CD4-positive, alpha-beta memory T cell (primary cell): Measurements from ENCODE around the gene POT1. TPM values are rescaled to one million over a fixed set of nuclear protein-coding genes. Genes with fewer than 3 reads are reported as not detected.
A peak's percentile ranks its signal among the peaks of the same experiment; 100 is the strongest.

ENCODE experiments used
- CTCF ChIA-PET: fragments of 350-600 bp; sonication (Branson Sonifier 250); formaldehyde crosslinking; loops from one replicate; lab custom pipeline; 2021; ENCODE audit warnings: inconsistent platforms; ENCODE audit not compliant: partially characterized antibody; lab: Charles Lee
- POLR2A ChIA-PET: fragments of 350-600 bp; sonication (Branson Sonifier 250); formaldehyde crosslinking; loops from one replicate; lab custom pipeline; 2021; ENCODE audit not compliant: partially characterized antibody; lab: Charles Lee
- DNase-seq, 5 donors: peaks; one replicate each; pipeline versions ENCODE4 v3.0.0 to v3.0.0-alpha.2; 2020 to 2022; ENCODE audit warnings: mixed read lengths in 1 of 5
- H3K27ac ChIP-seq: one replicate; pipeline ENCODE4 v1.7.0; 2013; ENCODE audit warnings: low read depth, low read length
- H3K27me3 ChIP-seq: 2 replicates; pipeline ENCODE4 v1.7.0; 2013; ENCODE audit warnings: mild to moderate bottlenecking, low read length, moderate library complexity; ENCODE audit not compliant: insufficient read depth
- H3K36me3 ChIP-seq: 2 replicates; pipeline ENCODE4 v1.7.0; 2013; ENCODE audit warnings: mild to moderate bottlenecking, low read length, moderate library complexity; ENCODE audit not compliant: insufficient read depth
- H3K4me1 ChIP-seq: 2 replicates; pipeline ENCODE4 v1.7.0; 2013; ENCODE audit warnings: mild to moderate bottlenecking, low read length, moderate library complexity; ENCODE audit not compliant: insufficient read depth
- H3K4me3 ChIP-seq, 2 donors: one replicate each; pipeline ENCODE4 v1.7.0; 2013; ENCODE audit warnings: low read length in 2 of 2, mild to moderate bottlenecking in 1 of 2
- H3K9me3 ChIP-seq, 2 donors: one replicate each; pipeline ENCODE4 v1.7.0; 2013; ENCODE audit warnings: low read length in 2 of 2, control low read depth in 1 of 2; ENCODE audit not compliant: control insufficient read depth in 1 of 2
- H3K27ac Mint-ChIP-seq, 7 donors: one replicate each; pipeline ENCODE4 v1.8.0; 2020 to 2021; ENCODE audit warnings: mixed read lengths in 7 of 7, mild to moderate bottlenecking in 6 of 7, inconsistent platforms in 3 of 7, moderate library complexity in 3 of 7
- H3K27me3 Mint-ChIP-seq, 2 donors: one replicate each; pipeline ENCODE4 v1.8.0; 2020 to 2021; ENCODE audit warnings: mixed read lengths in 2 of 2
- H3K36me3 Mint-ChIP-seq, 2 donors: one replicate each; pipeline ENCODE4 v1.8.0; 2020 to 2021; ENCODE audit warnings: mixed read lengths in 2 of 2, inconsistent platforms in 1 of 2, mild to moderate bottlenecking in 1 of 2
- H3K4me1 Mint-ChIP-seq, 4 donors: one replicate each; pipeline ENCODE4 v1.8.0; 2020 to 2021; ENCODE audit warnings: mixed read lengths in 4 of 4, mild to moderate bottlenecking in 1 of 4
- H3K4me3 Mint-ChIP-seq, 8 donors: one replicate each; pipeline ENCODE4 v1.8.0; 2020 to 2021; ENCODE audit warnings: mixed read lengths in 8 of 8, mild to moderate bottlenecking in 7 of 8, moderate library complexity in 6 of 8, inconsistent platforms in 3 of 8
- H3K9me3 Mint-ChIP-seq, 8 donors: one replicate each; pipeline ENCODE4 v1.8.0; 2020 to 2021; ENCODE audit warnings: mixed read lengths in 8 of 8, mild to moderate bottlenecking in 5 of 8, inconsistent platforms in 3 of 8, moderate library complexity in 1 of 8
- intact Hi-C: fragments of 100-400 bp; cut with micrococcal nuclease; formaldehyde crosslinking; loops from one replicate; pipeline ENCODE4 v1.15.1; 2023
- polyA plus RNA-seq, 2 donors: library from polyadenylated mRNA; unstranded; fragments of 300-500 nt; fragmentation: Illumina TruSeq; gene quantifications; one replicate each; pipeline ENCODE4 v1.2.3, GENCODE V29; 2021
- total RNA-seq, 2 experiments: library from RNA; stranded (reverse); gene quantifications; one replicate each; pipeline ENCODE4 v1.2.3, GENCODE V29; 2021

POT1 gene
- total and polyA plus RNA-seq, 4 experiments from 2014 or later: 16.2 to 24.1 (median 21.3) TPM

- H3K36me3 ChIP-seq: no peaks in the 10 kb centered on the region
- no peaks in the 10 kb centered on the region for H3K27me3 ChIP-seq
- no peaks in the 10 kb centered on the region for H3K9me3 ChIP-seq
- H3K4me1 Mint-ChIP-seq: peaks cover 1 to 4% (median 3%) of the 10 kb centered on the region in 4 donors
- H3K27ac ChIP-seq: no peak overlapping the region
- ChIA-PET CTCF (interaction anchor here (0.5 to 1.8 kb wide), 7 partner anchors 9 to 1233 kb away, joined by 3 to 10 read pairs (median 3); no protein-coding TSS in a partner anchor), POLR2A (no interaction called here)
- peak overlapping the region in 3 of 7 donors; percentile 22 to 50 (median 23) for H3K27ac Mint-ChIP-seq
- no peak for DNase-seq
- intact Hi-C loops: loop anchor here (2.0 to 5.0 kb wide), 2 partner anchors 1175 to 1363 kb away; no protein-coding TSS in a partner anchor
- no peaks in the 10 kb centered on the region for H3K27me3 Mint-ChIP-seq
- no peaks in the 10 kb centered on the region for H3K4me1 ChIP-seq
- no peak overlapping the region for H3K4me3 Mint-ChIP-seq
- H3K4me3 ChIP-seq: no peak overlapping the region
- H3K9me3 Mint-ChIP-seq: peaks cover 0 to 3% (median 0%) of the 10 kb centered on the region in 8 donors
- H3K36me3 Mint-ChIP-seq: peaks cover 24 to 33% of the 10 kb centered on the region in 2 donors
These were observed 71.9 kb downstream of the POT1 start for GRCh38 chr7:124857672-124858235.

- DNase-seq: peak in 4 of 5 donors; percentile 7 to 21 (median 16)
- Mint-ChIP-seq H3K4me1 (peaks cover 1 to 4% (median 3%) of the 10 kb centered on the region in 4 donors), H3K4me3 (no peak overlapping the region), H3K27me3 (no peaks in the 10 kb centered on the region), H3K9me3 (peaks cover 0 to 3% (median 0%) of the 10 kb centered on the region in 8 donors), H3K27ac (no peak overlapping the region), H3K36me3 (peaks cover 28 to 29% of the 10 kb centered on the region in 2 donors)
- ChIA-PET CTCF (interaction anchor here (1.8 kb wide), 1 partner anchor 10 kb away, joined by 7 read pairs; no protein-coding TSS in a partner anchor), POLR2A (no interaction called here)
- H3K27ac ChIP-seq: no peak overlapping the region
- H3K4me3 ChIP-seq: no peak overlapping the region
- H3K9me3 ChIP-seq: no peaks in the 10 kb centered on the region
- intact Hi-C loops: loop anchor here (2.0 to 5.0 kb wide), 2 partner anchors 1174 to 1362 kb away; no protein-coding TSS in a partner anchor
- no peaks in the 10 kb centered on the region for H3K27me3 ChIP-seq
- H3K36me3 ChIP-seq: no peaks in the 10 kb centered on the region
- H3K4me1 ChIP-seq: no peaks in the 10 kb centered on the region
These were observed 73.2 kb downstream of the POT1 start for GRCh38 chr7:124856299-124856888.

DNA sequence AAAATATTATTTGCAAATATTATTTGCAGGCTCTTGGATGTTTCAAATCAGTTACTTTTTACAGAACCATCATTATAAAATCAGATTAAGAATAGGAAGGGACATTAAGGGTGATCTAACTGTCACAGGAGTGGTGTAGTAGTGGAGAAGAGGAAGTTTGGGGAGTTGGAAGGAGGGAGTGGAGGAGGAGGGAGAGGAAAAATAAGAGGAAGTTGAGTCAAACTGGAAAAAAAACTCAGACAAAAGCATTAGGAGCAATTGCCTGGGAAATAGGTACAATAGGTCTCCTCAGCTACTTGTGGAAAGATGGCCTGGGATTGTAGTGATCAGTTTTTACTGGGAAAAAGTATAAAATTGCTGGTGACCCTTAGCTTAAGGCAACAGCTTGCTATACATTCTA lies 86.3 kb downstream of the POT1 start:
- Mint-ChIP-seq H3K27me3 (no peaks in the 10 kb centered on the region), H3K9me3 (no peaks in the 10 kb centered on the region), H3K36me3 (peaks cover 28 to 29% of the 10 kb centered on the region in 2 donors), H3K4me3 (no peak overlapping the region), H3K27ac (no peak overlapping the region), H3K4me1 (peaks cover 0 to 3% (median 1%) of the 10 kb centered on the region in 4 donors)
- no peaks in the 10 kb centered on the region for H3K9me3 ChIP-seq
- no peak overlapping the region for H3K27ac ChIP-seq
- ChIA-PET POLR2A (no interaction called here), CTCF (interaction anchor here (1.3 kb wide), 1 partner anchor 12 kb away, joined by 4 read pairs; no protein-coding TSS in a partner anchor)
- no peak overlapping the region for H3K4me3 ChIP-seq
- intact Hi-C loops: no loop called here
- DNase-seq: no peak
- no peaks in the 10 kb centered on the region for H3K36me3 ChIP-seq
- H3K4me1 ChIP-seq: no peaks in the 10 kb centered on the region
- H3K27me3 ChIP-seq: no peaks in the 10 kb centered on the region

- no peak overlapping the region for H3K4me3 Mint-ChIP-seq
These were observed 89.2 kb downstream of the POT1 start for GRCh38 chr7:124840435-124840834.

GRCh38 chr7:124839687-124840086 lies 89.9 kb downstream of the POT1 start:
- Mint-ChIP-seq H3K9me3 (no peaks in the 10 kb centered on the region), H3K4me3 (no peak overlapping the region), H3K27ac (no peak overlapping the region), H3K4me1 (peaks cover 0 to 2% (median under 1%) of the 10 kb centered on the region in 4 donors), H3K27me3 (no peaks in the 10 kb centered on the region), H3K36me3 (peaks cover 21 to 24% of the 10 kb centered on the region in 2 donors)
- POLR2A ChIA-PET: no interaction called here
- H3K27ac ChIP-seq: no peak overlapping the region
- no peaks in the 10 kb centered on the region for H3K4me1 ChIP-seq
- no peak overlapping the region for H3K4me3 ChIP-seq
- no peaks in the 10 kb centered on the region for H3K27me3 ChIP-seq
- no peak for DNase-seq
- no peaks in the 10 kb centered on the region for H3K9me3 ChIP-seq
- no peaks in the 10 kb centered on the region for H3K36me3 ChIP-seq
- CTCF ChIA-PET: no interaction called here
- intact Hi-C loops: no loop called here

More at GRCh38 chr7:124840435-124840834, 89.2 kb downstream of the POT1 start:
- intact Hi-C loops: no loop called here
- peaks cover 0 to 3% (median 1%) of the 10 kb centered on the region in 4 donors for H3K4me1 Mint-ChIP-seq
- no peaks in the 10 kb centered on the region for H3K9me3 Mint-ChIP-seq
- no peak overlapping the region for H3K4me3 ChIP-seq
- CTCF ChIA-PET: no interaction called here
- no peaks in the 10 kb centered on the region for H3K27me3 Mint-ChIP-seq
- POLR2A ChIA-PET: no interaction called here
- no peaks in the 10 kb centered on the region for H3K27me3 ChIP-seq
- no peaks in the 10 kb centered on the region for H3K9me3 ChIP-seq
- peaks cover 21 to 23% of the 10 kb centered on the region in 2 donors for H3K36me3 Mint-ChIP-seq
- H3K27ac Mint-ChIP-seq: no peak overlapping the region
- no peaks in the 10 kb centered on the region for H3K4me1 ChIP-seq
- H3K27ac ChIP-seq: no peak overlapping the region
- no peak for DNase-seq
- no peaks in the 10 kb centered on the region for H3K36me3 ChIP-seq

DNA sequence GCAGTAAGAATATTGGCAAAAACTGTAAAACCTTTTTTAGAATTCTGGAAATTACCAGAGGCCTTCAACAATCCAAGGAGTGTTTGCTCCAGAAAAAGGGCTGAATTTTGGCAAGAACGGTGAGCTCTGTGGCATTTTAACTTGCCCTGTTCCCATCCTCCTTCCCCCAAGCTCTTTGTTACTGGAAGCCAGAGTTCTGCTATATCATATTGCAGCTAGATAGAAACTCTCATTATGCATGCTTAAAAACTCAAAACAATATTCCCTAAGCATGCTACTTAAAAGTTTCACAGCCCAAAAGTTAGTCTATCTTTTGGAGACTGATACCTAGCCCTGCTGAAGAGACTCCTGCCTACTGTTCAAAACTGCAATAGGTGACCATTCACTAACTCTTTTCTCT lies 93.5 kb downstream of the POT1 start:
- no peaks in the 10 kb centered on the region for H3K9me3 ChIP-seq
- H3K36me3 ChIP-seq: no peaks in the 10 kb centered on the region
- no peaks in the 10 kb centered on the region for H3K9me3 Mint-ChIP-seq
- intact Hi-C loops: no loop called here
- H3K27me3 ChIP-seq: no peaks in the 10 kb centered on the region
- H3K4me1 ChIP-seq: no peaks in the 10 kb centered on the region
- H3K4me1 Mint-ChIP-seq: peaks cover 0 to 2% (median 0%) of the 10 kb centered on the region in 4 donors
- CTCF ChIA-PET: no interaction called here
- peaks cover 30 to 35% of the 10 kb centered on the region in 2 donors for H3K36me3 Mint-ChIP-seq
- no peak overlapping the region for H3K4me3 ChIP-seq
- H3K27ac ChIP-seq: no peak overlapping the region
- POLR2A ChIA-PET: no interaction called here
- H3K27ac Mint-ChIP-seq: no peak overlapping the region
- H3K27me3 Mint-ChIP-seq: no peaks in the 10 kb centered on the region
- no peak for DNase-seq
- H3K4me3 Mint-ChIP-seq: no peak overlapping the region

GRCh38 chr7:124818807-124819206 lies 110.8 kb downstream of the POT1 start:
- Histone ChIP-seq H3K27ac (no peak overlapping the region), H3K36me3 (no peaks in the 10 kb centered on the region), H3K27me3 (no peaks in the 10 kb centered on the region), H3K4me3 (no peak overlapping the region), H3K9me3 (no peaks in the 10 kb centered on the region), H3K4me1 (no peaks in the 10 kb centered on the region)
- DNase-seq: no peak
- Mint-ChIP-seq H3K27ac (no peak overlapping the region), H3K4me1 (no peaks in the 10 kb centered on the region), H3K9me3 (peaks cover 0 to 2% (median 0%) of the 10 kb centered on the region in 8 donors), H3K27me3 (peaks cover 0 to 1% of the 10 kb centered on the region in 2 donors), H3K36me3 (peaks cover 16 to 19% of the 10 kb centered on the region in 2 donors), H3K4me3 (no peak overlapping the region)
- CTCF ChIA-PET: no interaction called here
- POLR2A ChIA-PET: no interaction called here
- intact Hi-C loops: no loop called here
